ENCODE data around the gene EYS.
"Not testable (repeated sequence)": the region's sequence is repeated elsewhere in the genome, so short reads cannot be mapped to it uniquely, and the experiment has no call there.

Gene EYS

DNA sequence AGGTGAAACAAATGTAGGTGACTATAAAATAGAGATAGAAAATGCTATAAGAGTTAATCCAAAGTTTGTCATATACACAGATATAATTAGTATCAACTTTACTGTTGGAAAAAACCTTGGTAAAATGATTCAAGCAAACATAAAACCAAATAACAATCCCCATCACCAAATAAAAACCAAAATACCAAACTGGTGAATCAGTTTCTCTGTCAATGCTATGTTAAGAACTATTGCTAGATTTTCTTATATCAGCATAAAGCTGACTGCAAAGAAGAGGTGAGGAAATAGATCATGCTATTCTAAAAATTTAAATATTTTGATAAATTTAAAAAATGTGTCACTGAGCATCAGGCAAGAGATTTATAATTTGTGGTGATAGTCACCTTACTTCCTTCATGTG lies 1413.0 kb downstream of the EYS start:
- DNase-seq (ENCODE audit: low read depth) = no peak

DNA sequence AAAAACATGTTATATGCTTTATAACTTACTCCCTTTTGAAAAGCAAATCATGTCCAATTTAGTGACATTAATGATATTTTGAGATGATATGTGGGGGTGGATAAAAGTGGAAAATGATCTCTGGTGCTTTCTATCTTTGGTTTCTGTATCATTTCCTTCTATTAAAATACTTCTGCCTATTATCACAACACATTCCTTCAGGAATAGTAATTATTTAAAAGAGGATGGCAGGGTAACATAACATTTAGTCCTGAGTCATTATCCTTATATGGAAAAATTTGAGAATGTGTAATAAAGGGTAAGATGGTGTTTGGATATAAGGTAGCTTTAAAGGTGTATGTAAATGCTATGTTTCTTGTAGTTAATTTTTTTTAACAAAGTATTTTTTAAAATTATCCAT lies 1413.7 kb downstream of the EYS start:
- DNase-seq (ENCODE audit: low read depth) = no peak

DNA sequence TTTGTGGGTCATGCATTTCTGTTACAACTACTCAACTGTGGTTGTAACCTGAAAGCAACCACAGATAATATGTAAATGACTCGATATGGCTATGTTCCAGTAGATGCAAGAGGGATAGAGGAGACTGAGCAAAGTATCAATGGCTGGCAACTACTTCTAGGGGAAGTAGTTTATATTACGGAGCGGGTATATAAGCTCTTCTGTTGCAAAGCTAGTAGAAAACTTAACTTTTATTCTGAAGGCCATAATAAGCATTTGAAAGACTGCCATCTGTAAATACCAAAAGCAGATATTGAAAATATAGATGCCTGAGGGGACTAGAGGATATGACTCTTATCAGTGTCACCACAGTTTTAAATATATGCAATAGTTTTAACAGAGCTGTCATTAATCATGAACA lies 1416.2 kb downstream of the EYS start:
- no peak for DNase-seq (ENCODE audit: low read depth)

DNA sequence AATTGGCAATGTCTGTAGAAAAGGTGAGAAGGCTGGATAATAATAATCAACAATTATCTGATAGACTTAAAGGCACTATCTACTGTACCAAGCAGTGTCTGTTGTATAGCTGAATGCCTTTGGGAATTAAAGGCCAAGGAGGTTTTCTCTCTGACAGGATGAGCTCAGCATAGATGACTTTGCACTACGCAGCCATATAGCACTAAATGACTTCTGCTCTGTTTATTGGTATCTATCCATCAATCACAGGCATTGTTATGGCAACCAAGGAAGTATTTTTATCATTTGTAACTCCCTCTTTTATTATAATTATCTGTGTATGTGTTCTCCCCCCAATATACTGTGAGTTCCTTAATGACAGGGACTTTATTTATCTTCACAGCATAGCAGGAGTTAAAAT lies 1417.1 kb downstream of the EYS start:
- no peak for DNase-seq (ENCODE audit: low read depth)

DNA sequence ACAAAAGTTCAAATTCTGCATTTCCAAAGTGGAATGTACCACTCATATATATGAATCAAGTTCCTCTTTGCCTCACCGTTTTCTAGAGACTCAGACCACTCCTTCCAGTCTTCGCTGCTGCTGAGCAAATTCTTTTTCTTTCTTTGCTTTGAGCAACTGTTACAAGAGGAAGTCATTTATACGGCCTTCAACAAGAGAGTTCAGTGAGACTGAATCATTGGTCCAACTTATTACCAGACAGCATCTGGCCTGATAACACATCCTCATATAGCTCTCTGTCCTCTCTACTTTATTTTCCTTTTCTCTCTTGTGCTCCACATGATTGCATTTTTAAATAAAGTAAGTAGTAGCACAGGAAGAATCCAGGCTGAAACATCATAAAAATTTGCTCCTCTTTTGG lies 1418.7 kb downstream of the EYS start:
- no peak for DNase-seq (ENCODE audit: low read depth)

DNA sequence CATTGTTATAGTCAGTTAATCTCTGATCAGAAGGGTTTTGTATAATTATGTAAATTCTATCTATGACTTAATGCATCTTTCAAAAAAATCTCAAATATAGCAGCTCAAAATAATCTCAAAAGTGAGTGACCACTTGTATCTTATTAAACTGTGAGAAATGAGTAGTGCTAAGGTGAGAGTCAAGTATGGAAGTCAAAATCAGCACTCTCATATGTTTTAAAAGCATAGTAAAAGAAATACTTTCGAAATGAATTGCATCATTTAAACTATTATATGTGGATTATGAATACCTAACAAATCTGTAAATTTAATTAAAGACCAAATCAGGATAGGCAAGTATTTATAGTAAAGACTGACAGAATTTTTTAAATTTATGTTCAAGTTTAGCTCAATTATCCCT lies 1425.9 kb downstream of the EYS start:
- DNase-seq (ENCODE audit: low read depth) = no peak

DNA sequence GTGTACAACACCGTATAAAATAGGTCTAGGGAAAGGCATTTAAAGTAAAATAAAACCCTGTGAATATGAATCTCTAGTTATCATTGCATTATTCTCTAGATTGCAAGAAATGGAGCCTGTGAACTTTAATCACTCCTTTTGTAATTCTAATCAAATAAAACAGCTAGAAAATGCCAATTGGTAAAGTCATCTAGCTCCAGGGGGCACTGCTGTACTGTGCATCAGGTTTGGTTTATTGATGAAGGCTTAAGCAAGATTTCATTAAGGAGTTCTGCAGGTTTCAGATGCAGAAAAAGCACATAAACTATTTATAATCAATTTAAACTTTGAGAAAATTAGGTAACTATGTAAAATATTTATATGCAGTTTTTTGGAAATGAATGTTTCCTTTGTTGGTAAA lies 1426.5 kb downstream of the EYS start:
- DNase-seq (ENCODE audit: low read depth) = no peak

DNA sequence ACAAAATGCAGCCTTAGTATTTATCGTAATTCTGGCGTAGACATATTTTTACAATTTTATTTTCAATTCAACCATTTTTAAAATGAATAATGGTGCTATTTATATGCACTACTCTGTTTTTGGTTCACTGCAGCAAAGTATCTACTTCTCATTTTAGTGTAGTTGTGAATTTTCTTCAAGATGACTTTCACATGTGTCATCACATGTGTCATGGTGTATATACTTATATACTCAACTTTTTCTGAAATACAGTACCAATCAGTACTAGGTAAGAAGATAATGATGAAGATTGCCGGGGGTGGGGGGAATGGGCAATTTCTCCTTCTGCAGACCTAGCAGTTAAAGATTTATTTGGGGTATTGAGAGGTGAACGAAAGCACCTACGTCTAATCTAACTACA lies 1436.9 kb downstream of the EYS start:
- no peak for DNase-seq (ENCODE audit: low read depth)

DNA sequence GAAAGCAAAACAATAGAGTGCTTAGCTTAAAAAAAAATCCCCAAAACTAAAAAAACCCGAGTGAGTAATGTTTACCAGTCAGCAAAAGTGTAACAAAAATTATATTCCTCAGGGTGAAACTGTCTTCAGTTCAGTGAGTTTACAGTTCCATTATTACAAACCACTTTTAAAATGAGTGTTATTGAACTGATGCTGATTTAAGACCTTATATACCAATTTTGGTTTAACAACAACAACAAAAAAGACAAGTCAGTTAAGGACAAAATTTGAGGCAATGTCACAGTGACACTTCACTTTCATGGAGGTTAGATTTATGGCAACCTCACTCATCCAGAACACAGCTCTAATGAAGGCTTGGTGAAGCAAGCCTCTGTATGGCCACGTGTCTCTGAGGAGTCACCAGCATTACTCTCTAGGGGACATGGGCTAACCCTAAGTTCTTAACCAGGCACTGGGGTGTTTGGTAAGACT lies 1440.6 kb downstream of the EYS start:
- DNase-seq (ENCODE audit: low read depth) = no peak

DNA sequence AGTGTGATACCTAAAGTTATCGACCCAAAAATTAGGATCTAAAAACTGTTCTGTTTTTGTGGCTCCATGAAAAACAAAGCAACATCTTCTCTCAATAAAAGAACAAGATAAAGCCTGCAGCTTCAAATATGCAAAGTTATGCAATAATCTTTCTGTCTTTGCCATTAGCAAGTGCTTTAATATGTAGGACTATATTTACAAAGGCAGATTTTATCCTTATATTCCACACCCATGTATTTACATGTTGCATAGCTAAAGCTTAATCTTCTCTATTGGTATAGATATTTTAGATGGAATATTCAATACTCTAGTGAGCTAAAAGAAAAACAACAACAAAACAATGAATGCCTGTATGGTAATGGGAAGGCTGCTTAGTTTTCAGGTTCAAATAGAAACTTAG lies 1443.2 kb downstream of the EYS start:
- DNase-seq (ENCODE audit: low read depth) = no peak

DNA sequence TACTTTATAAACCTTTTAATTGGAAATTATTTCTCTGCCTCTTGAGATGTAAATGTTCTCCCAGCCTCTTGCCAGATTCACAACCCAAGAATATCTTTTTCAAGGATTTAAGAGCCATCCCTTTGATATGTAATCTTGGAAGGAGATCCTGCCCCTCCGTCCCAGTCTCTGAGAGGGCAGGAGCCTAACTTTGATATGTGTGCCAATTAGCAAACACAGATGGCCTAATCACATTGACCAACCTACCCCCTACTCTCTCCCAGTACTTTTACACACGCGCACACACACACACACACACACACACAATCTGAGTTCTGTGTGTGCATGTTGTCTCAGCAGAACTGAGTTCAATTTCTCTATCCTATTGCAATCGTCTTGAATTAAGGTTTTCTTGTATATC lies 1447.7 kb downstream of the EYS start:
- DNase-seq (ENCODE audit: low read depth) = no peak

DNA sequence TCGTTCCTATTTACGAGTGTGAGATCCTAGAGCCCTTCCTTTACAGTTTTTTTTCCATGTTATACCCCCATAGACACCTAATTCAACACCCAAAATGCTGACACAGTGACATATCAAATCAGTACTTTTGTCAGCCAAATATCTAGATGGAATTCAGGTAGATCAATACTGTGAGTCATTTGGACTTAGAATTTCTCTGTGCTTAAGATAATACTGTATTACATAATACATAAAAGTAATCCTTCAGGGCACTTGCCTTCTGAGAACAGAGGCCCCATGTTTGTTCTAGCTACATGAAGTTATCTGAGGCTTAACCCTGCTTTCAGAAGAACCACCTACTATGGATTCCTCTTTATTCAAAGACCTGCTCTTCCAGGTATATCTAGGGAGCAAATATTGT lies 1448.3 kb downstream of the EYS start:
- no peak for DNase-seq (ENCODE audit: low read depth)

DNA sequence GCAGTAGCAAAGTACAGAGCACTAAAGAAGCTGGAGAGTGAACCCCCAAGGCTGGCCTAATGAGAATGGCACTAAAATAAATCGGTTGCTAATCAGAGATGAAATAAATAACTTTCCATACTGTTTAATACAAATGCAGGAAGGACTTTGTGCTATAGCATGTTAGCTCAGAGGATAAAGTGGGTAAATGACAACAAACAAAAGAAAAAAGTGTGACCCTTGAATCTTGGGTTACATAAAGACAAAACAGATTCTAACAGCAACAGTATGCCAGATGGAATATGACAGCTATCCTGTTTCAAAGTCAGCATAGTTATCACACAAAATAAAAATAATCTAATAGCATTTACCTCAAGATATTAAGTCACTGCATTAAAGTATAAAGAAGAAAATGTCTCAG lies 1448.7 kb downstream of the EYS start:
- no peak for DNase-seq (ENCODE audit: low read depth)

DNA sequence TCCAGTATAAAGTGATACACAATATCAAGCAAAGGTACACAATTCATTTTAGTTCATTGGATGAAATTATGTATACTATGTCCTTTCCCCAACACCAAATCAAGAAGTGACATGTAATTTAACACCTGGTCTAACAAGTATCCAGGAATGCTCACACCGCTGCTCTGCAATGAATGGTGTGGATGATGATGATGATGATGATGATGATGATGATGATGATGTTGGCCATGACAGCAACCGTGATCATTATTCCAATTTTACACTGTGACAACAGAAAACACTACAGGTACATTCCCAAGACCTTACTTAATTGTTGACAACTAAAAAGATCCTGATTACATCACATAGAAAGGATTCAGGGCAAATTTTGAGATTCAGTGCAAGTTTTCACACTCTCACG lies 1449.4 kb downstream of the EYS start:
- DNase-seq (ENCODE audit: low read depth) = no peak

DNA sequence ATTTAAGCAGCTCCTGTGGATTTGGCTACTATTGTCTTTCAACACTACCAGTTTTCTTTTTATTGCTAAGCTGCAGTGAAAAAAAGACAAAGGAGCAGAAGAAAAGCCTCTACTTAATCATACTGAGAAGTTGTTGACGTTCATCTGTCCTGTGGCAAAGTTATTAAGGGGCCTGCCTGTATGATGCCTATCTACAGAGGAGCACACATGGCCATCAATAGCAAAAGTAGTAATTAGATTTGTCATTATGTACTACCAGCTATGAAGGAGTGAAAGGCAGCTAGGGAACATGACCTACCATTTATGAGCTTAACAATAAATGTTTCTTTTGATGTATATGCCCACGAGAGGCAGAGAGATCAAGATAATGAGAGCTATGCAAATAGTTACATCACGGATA lies 1450.5 kb downstream of the EYS start:
- DNase-seq (ENCODE audit: low read depth) = no peak

DNA sequence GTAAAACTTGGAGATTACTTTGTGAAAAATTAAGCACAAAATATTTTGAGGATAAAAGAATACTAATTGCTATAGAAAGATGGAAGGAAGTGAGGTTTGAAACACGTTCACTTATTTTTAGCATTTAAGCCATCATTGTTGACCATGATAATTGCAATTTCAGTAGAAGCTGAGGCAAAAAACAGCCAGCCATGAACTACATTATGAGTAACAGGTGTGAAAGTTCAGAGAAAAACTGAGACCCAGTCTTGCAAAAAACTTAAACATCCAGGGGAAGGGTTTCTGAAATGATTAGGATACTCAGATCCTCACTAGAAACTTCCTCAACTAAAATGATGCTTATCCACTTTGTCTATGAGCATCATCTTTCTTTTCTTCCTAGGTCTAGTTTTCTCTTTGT lies 1452.0 kb downstream of the EYS start:
- no peak for DNase-seq (ENCODE audit: low read depth)

DNA sequence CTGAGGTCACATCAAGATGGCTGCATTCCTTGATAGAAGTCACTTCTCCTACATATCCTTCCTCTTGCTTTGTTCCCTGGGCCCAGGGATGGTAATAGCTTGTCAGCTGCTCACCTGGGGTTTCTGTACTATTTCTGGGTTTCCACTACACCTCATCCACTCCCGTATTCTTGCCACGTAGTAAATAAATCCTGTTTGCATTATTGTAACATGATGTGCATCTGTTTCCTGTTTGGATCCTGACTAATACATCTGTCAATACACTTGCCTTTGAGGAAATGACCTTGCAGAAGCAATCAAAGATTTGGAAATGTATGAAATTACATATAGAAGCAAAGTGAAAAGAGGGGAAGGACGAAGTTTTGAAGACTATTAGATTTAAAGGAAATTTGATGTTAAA lies 1452.5 kb downstream of the EYS start:
- DNase-seq (ENCODE audit: low read depth) = no peak

DNA sequence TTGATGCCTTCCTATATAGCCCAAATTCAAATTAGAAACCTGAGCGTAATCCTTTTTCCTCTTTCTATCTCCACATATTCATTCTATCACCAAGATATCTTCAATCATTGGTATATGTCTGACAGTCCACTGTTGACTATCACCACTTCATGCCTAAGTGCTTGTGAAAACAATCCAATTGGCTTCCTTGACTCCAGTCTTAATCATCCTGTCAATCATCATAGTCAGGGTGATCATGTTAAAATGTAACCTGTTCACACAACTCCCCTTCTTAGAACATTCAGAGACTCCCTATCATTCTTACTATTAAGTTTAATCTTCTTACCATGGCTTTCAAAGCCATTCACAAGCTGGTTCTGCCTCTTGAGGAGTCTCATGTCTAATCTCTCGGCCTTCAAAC lies 1454.8 kb downstream of the EYS start:
- no peak for DNase-seq (ENCODE audit: low read depth)

DNA sequence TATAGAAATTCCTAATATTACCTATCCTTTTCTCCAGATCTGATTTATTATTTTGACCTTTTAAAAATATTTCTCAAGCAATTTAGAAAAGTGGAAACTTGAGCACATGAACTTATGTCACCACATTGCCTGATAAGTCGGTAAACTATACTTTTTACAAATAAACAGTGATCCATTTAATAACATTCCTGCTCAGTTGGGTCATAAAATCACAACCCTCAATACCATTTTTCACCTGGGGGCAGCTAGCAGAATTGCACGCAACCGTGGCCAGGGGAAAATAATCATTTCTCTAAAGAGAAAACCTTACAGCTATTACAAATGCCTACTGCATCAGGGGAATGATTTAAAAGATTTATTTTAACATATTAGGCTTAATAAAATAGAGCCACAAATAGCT lies 1456.9 kb downstream of the EYS start:
- no peak for DNase-seq (ENCODE audit: low read depth)

DNA sequence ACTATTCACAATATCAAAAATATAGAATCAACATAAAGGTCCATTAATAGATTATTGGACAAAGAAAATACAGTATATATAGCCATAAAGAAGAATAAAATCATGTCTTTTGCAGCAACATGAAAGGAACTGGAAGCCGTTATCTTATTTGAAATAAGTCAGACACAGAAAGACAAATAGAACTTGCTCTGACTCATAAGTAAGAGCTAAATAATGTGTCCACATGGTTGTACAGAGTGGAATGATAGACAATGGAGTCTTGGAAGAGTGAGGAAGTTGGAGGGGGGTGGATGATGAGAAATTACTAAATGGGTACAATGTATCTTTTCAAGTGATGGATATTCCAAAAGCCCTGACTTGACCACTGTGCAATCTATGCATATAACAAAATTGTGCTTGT lies 1457.9 kb downstream of the EYS start:
- no peak for DNase-seq (ENCODE audit: low read depth)

DNA sequence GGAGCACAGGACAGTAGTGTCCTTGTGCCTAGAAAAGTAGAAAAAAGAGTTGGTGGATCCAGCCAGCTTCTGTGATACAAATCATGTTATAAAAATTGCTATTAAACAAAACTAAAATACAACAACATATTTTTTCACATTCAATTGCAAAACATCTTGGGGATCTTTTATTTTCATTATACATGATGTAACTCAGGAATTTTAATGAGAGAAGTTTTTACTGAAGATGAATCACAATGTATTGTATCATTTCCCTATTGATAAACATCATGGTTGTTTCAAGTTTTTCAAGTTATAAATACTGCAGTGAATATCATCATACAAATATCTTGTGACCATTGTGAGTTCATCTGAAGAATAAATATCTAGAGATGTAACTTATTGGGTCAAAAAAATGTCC lies 1463.4 kb downstream of the EYS start:
- no peak for DNase-seq (ENCODE audit: low read depth)

DNA sequence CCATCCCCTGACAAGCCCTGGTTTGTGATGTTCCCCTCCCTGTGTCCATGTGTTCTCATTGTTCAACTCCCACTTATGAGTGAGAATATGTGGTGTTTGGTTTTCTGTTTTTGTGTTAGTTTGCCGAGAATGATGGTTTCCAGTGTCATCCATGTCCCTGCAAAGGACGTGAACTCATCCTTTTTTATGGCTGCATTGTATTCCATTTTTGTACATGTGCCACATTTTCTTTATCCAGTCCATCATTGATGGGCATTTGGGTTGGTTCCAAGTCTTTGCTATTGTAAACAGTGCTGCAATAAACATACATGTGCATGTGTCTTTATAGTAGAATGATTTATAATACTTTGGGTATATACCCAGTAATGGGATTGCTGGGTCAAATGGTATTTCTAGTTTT lies 1468.1 kb downstream of the EYS start:
- DNase-seq (ENCODE audit: low read depth) = not testable (repeated sequence)

DNA sequence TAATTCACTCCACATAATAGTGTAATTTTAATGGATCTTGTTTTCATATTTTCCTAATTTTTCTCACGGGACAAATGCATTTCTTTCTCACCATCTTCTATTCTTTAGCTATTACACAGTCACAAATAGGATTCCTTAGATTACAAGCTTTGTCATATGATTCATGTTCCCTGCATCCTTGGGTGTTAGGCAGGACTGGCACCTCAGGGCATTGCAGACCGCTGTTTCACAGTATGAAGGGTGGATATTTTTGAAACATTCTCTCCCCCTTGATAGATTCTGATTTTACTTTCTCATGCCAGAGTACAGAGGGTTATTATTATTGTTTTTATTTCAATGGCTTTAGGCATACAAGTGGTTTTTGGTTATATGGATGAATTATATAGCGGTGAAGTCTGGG lies 1469.0 kb downstream of the EYS start:
- DNase-seq (ENCODE audit: low read depth) = no peak

DNA sequence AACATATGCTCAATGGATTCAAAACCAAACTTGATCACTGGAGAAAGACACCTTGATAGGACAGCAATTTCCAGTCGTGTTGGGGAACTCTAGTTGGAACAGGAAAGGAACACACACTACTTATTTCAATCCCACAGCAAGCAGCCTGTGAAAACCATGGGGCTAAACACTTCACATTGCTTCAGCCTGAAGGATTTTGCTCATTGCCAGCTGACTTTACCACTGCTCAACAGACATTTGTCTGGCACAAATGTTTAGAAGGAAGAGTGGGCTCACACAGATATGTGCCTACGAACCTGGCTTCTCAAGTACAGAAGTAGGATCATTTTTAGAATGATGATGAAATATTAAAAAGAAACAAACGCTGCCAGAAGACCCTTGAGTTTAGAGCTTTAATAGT lies 1473.3 kb downstream of the EYS start:
- no peak for DNase-seq (ENCODE audit: low read depth)

DNA sequence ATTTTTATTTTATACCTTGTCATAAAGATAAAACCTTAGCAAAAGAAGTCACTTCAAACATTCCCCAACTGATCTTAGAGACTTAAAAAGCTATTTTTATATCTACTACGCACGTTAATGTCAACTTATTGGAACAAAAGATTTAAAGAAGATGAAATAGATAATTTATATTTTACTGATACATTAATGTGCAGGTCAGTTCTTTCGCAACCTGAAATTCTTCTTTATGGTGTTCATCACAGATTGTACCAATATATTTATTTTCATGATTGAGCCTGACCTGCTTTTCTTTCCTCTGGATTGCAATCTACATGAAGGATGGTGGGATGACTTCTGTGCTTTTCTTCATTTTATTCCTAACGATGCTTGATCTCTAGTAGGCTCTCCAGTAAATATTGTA lies 1475.1 kb downstream of the EYS start:
- no peak for DNase-seq (ENCODE audit: low read depth)
